ENCODE data around the gene HPSE2.

GRCh38 chr10:98410135-98410743 lies 825.4 kb downstream of the HPSE2 start:
- TF ChIP-seq ARNTL (CRISPR knock-in tag; IDR thresholded peaks at IDR 0.05; ENCODE audit: borderline replicate concordance, low read depth) (no peak), PATZ1 (CRISPR knock-in tag; IDR thresholded peaks at IDR 0.05; ENCODE audit: borderline replicate concordance) (no peak), TSHZ2 (CRISPR knock-in tag; IDR thresholded peaks at IDR 0.05) (no peak), GLIS3 (CRISPR knock-in tag; IDR thresholded peaks at IDR 0.05) (no peak)
